GM18505 (cell line): Measurements from ENCODE around the gene RABGGTA.

Experiments used
- ATAC-seq: cut with Tn5 transposase; IDR thresholded peaks from one replicate; pipeline ENCODE4 v1.9.1; 2021; ENCODE audit not compliant: unreplicated experiment
- POLR2A ChIP-seq: IDR thresholded peaks from 4 replicates; pipeline ENCODE4 v1.6.1; 2011; ENCODE audit warnings: borderline replicate concordance; ENCODE audit not compliant: insufficient read depth, insufficient read length; ENCODE audit errors: extremely low read depth

RABGGTA gene

DNA sequence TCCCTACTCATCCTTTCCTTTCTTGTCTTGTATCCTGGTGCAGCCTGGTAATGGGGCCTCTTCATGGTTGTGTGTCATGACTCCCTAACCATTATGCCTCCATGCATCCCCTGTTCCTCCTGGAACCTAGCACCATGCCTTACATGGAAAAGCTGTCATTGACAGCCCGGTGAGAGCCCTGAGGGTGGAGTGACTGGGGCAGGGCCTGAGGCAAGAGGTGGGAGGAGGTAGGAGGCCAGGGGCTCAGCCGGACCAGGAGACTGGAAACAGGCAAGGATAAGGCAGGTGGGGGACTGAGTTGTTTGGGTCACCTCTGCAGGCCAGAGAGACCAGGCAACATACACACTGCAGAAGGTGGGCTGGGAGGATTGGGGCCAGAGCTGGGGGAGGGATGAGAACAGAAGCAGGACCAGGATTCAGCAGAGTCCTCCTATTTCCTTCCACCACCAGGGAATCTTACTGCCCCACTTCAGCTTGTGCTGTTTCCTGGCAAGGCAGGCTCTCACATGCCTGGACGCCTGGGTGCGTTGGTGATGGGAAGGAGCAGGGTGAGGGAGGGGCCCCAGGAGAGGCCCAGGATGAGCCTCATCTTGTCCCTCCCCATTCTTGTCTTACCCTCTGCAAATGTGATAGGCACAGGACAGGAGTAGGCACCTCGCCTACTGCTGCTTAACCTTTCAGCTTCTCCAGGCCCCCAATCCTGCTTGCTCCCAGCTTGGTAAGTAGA lies 38.3 kb upstream of the RABGGTA start, which contains the start of gene LTB4R2:
Gene LTB4R2, plus strand, starts transcription at position 603 of the 727 bp plus-strand sequence. CDS start 525 bp downstream, outside the sequence.
- TF ChIP-seq POLR2A: no peak
- ATAC-seq: no peak

DNA sequence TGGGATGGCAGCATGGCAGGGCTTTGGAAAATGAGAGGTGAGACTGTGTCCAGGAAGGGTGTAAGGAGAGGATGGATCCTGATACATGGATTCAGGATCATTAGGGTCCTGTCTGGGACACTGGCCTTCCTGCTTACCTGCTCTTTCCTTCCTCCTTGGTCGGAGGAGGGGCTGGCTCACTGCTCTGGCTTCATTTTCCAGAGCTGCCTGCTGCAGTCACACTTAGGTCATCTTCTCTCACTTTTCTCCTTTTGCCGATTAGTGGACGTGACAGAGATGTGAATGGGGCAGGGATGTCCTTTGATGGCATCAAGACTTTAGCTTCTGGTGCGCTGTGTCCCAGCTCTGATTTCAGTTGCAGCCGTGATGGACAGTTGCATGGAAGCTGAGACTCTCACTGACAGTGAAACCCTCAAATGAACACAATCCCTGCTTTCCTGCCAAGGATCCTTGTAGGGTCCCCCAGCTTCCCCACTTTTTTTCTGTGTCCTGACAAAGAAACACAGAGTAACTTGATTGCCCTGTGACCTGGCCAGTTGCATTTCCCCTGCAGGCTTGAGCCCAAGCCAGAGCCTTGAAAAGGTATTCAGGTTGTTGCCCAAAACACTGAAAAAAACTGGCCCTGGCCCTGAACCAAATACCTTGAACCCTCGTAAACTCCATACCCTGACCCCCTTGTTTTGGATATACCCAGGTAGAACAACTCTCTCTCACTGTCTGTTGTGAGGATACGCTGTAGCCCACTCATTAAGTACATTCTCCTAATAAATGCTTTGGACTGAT lies 37.1 kb upstream of the RABGGTA start:
- ATAC-seq: no peak
- no peak for TF ChIP-seq POLR2A

DNA sequence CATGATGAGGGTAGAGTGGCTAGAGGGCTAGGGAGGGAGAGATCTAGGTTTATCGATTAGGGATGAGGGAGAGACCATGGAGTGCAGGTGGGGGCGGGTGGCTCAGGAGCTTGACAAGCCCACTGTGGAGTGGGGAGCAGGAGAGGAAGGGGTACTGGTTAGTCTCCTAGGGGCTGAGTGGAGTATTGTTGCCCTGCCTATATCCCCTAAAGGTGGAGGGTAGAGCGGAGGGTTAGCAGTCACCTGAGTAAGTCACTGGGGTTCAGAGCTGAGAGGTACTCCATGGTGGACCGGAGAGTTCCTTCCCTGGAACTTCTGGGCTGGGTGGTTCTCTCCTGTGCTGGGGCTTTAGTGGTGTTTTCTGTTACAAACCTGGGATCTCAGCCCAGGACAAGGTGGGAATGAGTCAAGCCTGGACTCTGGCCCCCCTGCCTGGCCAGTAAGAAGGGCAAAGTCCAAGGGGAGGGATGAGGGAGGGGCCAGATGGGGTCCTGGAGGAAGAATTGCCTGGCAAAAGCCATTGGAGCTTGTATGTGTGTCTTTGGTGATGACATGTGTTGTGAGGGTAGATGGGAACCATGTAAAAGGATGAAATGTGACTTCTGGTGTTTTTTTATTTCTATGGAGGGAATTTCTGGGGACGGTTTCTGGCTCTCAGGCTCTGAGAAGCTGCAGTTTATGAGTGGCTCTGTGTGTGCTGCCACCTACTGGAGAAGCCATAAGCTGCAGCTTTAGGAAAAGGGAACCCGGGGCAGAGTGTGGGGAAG lies 36.4 kb upstream of the RABGGTA start, which contains the start of gene CIDEB:
Gene CIDEB, minus strand, starts transcription at position 403 of the 767 bp plus-strand sequence. Its CDS starts 119 bp downstream, at position 284.
- no peak for ATAC-seq
- TF ChIP-seq POLR2A: no peak

DNA sequence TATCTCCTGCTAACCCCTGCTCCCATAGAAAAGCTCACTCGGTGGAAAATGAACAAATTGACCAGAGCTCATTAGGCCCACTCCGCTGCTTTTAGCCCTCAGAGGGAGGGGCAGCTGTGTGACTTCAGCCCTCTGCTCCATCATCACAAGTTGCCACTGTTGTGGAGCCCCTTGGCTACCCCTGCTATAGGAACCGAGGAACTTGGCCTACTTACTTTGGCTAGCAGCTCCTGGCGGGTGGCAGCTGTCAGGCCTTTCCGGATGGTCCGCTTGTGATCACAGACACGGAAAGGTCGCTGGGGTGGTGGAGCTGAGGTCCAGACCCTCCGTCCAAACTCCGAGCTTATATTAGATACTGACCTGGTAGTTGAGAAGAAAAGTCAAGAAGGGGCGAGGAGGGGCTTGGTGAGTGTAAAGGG lies 35.8 kb upstream of the RABGGTA start:
- no peak for TF ChIP-seq POLR2A
- ATAC-seq: no peak

DNA sequence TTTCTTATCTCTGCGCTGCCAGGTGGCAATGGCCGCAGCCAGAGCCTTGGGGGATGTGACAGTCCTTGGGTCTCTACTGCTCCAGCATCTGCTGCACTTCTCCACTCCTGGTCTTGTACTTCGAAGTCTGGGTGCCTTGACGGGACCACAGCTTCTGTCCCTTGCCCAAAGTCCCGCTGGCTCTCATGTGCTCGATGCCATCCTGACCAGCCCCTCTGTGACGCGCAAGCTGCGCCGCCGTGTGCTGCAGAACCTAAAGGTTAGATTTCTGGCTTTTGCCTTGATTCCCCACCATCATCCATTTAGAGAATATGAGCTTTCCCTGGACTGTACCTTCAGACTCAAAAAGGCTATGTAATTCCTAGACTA lies 32.6 kb upstream of the RABGGTA start:
- ATAC-seq: no peak
- TF ChIP-seq POLR2A: no peak

DNA sequence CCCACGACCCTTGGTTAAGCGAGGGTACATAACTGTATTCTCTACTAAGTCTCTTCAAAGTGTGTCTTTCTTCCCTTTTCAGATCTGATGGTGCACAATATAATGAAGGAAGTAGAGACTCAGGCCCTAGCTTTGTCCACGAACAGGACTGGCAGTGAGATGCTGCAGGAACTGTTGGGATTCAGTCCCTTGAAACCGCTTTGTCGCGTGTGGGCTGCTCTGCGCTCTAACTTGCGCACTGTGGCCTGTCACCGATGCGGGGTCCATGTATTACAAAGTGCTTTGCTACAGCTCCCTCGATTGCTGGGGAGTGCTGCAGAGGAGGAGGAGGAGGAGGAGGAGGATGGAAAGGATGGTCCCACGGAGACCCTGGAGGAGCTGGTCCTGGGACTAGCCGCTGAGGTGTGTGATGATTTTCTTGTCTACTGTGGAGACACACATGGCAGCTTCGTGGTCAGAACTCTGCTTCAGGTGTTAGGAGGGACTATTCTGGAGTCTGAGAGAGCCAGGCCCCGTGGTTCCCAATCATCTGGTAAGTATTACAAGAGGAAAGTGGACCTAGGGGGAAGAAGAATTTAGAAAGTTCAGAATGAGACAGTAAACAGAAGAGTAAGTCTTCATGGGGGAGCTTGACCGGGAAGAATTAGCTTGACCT lies 29.1 kb upstream of the RABGGTA start:
- no peak for ATAC-seq
- no peak for TF ChIP-seq POLR2A

DNA sequence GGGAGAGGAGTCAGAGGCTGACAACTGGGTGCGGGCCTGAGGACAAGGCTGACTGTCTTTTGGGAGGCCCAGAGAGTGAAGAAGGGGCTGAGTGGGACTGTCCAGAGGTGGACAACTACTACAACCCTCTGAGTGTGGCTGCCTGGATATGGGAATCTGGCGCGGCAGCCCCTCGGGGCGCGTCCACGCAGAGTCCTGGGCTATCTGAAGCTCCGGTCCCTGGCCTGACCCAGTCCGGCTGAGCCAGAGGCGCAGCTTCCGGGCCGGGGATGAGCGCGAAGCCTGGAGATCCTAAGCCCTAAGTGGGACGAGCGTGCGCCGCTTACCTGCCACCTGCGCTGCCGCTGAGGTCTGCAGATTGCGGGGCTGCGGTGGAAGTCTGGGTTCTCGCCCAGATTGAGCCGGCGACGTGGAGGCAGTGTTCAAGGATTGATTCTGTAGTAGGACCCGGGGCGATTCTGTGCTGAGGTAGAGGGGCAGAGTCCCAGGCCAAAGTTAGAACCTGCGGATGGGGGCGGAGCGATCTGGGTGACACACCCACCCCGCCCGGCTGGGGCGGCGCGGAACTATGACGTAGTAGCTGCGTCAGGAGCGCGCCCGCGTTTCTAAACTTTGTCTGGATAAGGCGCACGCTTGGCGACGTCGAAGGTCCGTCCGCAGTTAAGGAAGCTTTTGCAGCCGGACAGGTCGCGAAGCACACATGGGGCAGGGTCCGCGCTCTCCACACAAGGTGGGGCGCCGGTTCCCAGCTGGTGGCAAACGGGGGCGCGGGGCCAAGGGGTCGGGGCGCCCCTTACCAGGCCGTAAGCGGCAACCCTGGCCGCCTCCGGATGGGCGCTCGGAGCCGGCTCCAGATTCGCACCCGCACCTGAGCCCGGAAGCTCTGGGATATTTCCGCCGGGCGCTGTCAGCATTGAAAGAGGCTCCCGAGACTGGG lies 28.1 kb upstream of the RABGGTA start, which contains the start of the genes DHRS1 and NOP9:
Gene DHRS1, minus strand, starts transcription at position 526 of the 937 bp plus-strand sequence. CDS start 674 bp downstream, outside the sequence.
Gene NOP9, plus strand, starts transcription at position 596 of the 937 bp plus-strand sequence. Its CDS starts 105 bp downstream, at position 701.
- ATAC-seq: peak; percentile 67
- TF ChIP-seq POLR2A: peak; percentile 77

DNA sequence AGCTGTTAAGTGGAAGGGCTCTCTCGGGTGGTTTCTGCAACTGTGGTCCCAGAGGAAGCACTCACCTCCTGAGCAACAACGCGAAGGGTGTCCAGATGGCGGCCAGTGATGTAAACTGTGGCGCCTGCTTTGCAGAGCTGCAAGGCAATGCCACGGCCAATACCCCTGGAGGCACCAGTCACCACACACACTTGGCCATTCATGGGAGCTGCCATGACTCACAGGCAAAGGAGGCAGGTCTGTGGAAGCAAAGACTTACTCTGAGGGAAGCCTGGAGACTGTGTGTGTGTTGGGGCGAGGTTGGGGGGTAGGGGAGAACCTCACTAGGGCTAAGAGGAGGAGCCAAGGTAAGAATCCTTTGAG lies 27.5 kb upstream of the RABGGTA start:
- no peak for TF ChIP-seq POLR2A
- peak; percentile 1 for ATAC-seq

DNA sequence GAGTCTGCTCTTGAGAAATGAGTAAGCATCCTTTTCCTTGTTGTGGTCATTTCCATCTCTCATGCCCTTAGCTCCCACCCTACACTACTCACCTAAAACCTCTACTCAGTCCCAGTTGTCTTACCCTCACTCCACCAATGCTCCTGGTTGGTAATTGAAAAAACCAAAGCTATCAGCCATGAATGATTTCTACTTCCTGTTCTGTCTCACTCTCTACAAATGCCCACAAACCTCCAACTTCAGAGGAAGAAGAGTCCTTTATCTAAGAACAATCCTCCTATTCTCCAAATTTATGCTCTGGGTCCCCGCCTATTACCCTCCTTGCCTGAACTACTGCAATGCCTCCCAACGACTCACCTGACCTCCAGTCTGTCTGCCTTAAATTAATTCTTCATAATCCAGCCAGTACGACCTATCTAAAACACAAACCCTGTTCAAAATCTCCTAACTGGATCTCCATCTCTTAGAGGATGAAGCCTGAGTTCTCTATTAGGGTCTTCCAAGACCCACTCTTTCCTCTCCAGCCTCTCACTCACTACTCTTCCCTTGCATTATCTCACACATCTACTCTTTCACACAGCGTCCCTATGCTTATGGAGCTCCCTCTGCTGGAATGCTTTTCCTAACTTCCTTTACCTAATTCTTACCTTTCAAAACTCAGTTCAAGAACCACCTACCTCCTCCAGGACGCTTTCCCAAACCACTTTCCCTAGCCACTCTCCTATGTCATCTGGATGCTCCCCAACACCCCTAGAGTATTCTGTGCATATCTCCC lies 26.0 kb upstream of the RABGGTA start:
- TF ChIP-seq POLR2A: no peak
- peak; percentile 26 for ATAC-seq

DNA sequence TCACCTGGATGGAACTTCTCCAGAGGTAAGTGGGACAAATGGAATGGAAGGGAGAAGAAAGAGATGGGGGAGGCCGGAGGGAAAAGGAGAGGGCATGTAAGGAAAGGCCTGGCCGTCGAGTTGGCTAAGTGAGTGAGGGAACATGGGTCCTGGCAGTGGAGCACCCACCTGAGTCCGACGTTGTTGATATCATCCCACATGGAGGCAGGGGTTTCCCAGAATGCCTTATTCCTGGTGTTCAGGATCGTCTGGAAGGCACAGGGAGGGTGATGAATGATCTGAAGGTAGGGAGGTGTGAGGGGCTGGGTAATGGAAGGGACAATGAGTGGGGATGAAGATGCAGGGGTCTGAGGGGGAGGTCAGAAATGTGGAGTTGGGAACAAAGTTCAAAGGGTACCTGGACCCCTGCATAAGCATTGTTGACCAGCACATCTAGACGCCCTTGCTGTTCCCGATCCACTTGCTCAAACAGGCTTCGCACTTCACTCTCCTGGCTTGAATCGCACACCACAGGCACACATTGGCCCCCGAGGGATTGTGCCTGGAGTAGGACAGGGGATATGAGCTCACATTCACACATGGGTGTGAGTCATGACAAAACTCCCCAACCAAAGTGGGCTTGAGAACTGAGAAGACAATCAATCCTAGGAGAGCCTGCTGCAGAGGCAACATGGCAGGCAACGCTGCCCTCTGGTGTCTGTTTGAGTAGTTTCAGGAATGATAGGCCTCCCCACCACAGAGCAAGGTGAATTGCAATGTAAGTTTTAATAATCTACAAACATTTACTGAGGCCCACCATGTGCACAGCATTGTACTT lies 25.2 kb upstream of the RABGGTA start:
- ATAC-seq: peak; percentile 48
- no peak for TF ChIP-seq POLR2A

DNA sequence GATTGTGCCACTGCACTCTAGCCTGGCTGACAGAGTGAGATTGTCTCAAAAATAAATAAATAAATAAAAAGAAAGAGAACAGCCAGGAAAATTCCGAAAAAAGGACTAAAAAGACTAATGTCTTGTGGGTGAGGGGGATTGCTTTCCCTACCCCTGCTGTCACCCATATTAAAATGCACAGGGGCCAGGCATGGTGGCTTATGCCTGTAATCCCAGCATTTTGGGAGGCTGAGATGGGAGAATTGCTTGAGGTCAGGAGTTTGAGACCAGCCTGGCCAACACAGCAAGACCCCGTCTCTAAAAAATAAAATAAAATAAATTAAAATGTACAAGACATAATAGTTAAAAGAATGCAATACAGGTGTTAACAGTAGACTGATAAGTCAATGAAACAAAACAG lies 22.1 kb upstream of the RABGGTA start:
- TF ChIP-seq POLR2A: no peak
- no peak for ATAC-seq
